Heart right ventricle (tissue), 16 donors: ENCODE measurements around the gene CHMP2B. TPM values are rescaled to one million over a fixed set of nuclear protein-coding genes. Genes with fewer than 3 reads are reported as not detected.

ENCODE experiments used
- ATAC-seq, 8 donors: fragments of 200-7000 bp; cut with Tn5 transposase; one replicate each; pipeline ENCODE4 v1.9.1; 2020; ENCODE audit warnings: mild to moderate bottlenecking in 8 of 8, moderate library complexity in 8 of 8, moderate number of reproducible peaks in 1 of 8
- DNase-seq, 2 donors: peaks; one replicate each; pipeline ENCODE4 v3.0.0-alpha.2; 2020
- H3K27ac ChIP-seq, 10 donors: fragments of 200-600 bp; sonication (generic) in 2 of 10; one replicate each; pipeline versions ENCODE4 v1.5.0 to v1.8.0; 2020 to 2022; ENCODE audit warnings: mild to moderate bottlenecking in 3 of 10
- H3K27me3 ChIP-seq, 7 donors: fragments of 200-600 bp; one replicate each; pipeline ENCODE4 v1.8.0; 2021 to 2022; ENCODE audit warnings: mild to moderate bottlenecking in 2 of 7
- H3K36me3 ChIP-seq, 9 donors: fragments of 200-600 bp; sonication (generic) in 1 of 9; one replicate each; pipeline versions ENCODE4 v1.5.0 to v1.8.0; 2020 to 2022; ENCODE audit warnings: mild to moderate bottlenecking in 2 of 9
- H3K4me1 ChIP-seq, 9 donors: fragments of 200-600 bp; sonication (generic) in 1 of 9; one replicate each; pipeline versions ENCODE4 v1.5.0 to v1.8.0; 2020 to 2022; ENCODE audit warnings: mild to moderate bottlenecking in 4 of 9
- H3K4me3 ChIP-seq, 10 donors: fragments of 200-600 bp; sonication (generic) in 2 of 10; one replicate each; pipeline versions ENCODE4 v1.5.0 to v1.8.0; 2020 to 2022; ENCODE audit warnings: mild to moderate bottlenecking in 7 of 10, moderate library complexity in 2 of 10
- H3K9me3 ChIP-seq, 11 donors: fragments of 200-600 bp in 10 of 11; sonication (generic) in 2 of 11; one replicate each; pipeline versions ENCODE4 v1.5.0 to v1.8.0; 2013 to 2022; ENCODE audit warnings: mild to moderate bottlenecking in 2 of 11, control low read depth in 1 of 11, moderate library complexity in 1 of 11
- WGBS, 2 donors: extraction: QIAGEN DNeasy Blood & Tissue Kit; methylation state at CpG; one replicate each; pipeline ENCODE4 v1.1.7; 2013; ENCODE audit warnings: inconsistent platforms in 1 of 2; 5-methylcytosine and 5-hydroxymethylcytosine counted together
- intact Hi-C, 10 donors: fragments of 100-400 bp; cut with DNase I; formaldehyde crosslinking; loops; one replicate each; pipeline versions ENCODE4 v1.11.1 to v1.14.2; 2022
- polyA plus RNA-seq, 2 donors: library from polyadenylated mRNA; stranded (reverse); fragments of 200-250 nt; gene quantifications; one replicate each; pipeline ENCODE4 v1.2.3, GENCODE V29; 2013
- total RNA-seq, 10 donors: library from RNA; stranded (reverse); fragmentation: NEBNext Ultra II Directional in 3 of 10; extraction: Animal tissue kit (Norgen Biotek cat#: 25700) in 3 of 10; gene quantifications; one replicate each; pipeline versions ENCODE4 v1.2.1 to v1.2.4, GENCODE V29; 2021 to 2023
- TF ChIP-seq, protein P1 (sequence below), 9 donors: fragments of 200-600 bp; sonication (generic) in 2 of 9; IDR thresholded peaks; one replicate each; pipeline versions ENCODE4 v1.5.0 to v1.8.0; 2021 to 2022; ENCODE audit warnings: antibody characterized with exemption in 9 of 9, mild to moderate bottlenecking in 5 of 9, moderate library complexity in 1 of 9
- donor health status: Arrhythmogenic right ventricular cardiomyopathy.
- donor health status: ischemic (EF 13 %, LVEDD 7.1; RV severe dilation, severe dysfunction).
- donor health status: healthy with polysubstance abuse.
- donor health status: DM: no; HTN: yes; CAD: no.
- donor health status: DM: no; HTN: no; CAD: no.
- donor health status: ischemic (EF 25% LVEDD 6.9; RV normal size, moderate dysfunction).
- donor health status: ischemic (EF 25% LVEDD 5.7; RV mildly dilated, moderate dysfunction).
- donor health status: healthy.
- donor health status: DM: yes; HTN: yes; CAD: no.
- donor health status: Ischemic cardiomyopathy.
- donor health status: ischemic (EF 35%, LVEDD 5.7; RV mildly dilated, moderate dysfunction).
- donor health status: nonischemic (EF 11% LVEDD 7.7; RV severe dilation, severe dysfunction).
- donor health status: DM: yes; HTN: yes; CAD: no.
- donor health status: PGD.
- donor health status: ischemic (EF 29% LVEDD 5.4; RV normal size, mild dysfunction).
- donor health status: nonischemic (EF 23%, LVEDD 6.1; RV moderate dilation, normal function).

The CHMP2B gene
- total and polyA plus RNA-seq, 12 donors: 10.8 to 43.7 (median 35.2) TPM

DNA sequence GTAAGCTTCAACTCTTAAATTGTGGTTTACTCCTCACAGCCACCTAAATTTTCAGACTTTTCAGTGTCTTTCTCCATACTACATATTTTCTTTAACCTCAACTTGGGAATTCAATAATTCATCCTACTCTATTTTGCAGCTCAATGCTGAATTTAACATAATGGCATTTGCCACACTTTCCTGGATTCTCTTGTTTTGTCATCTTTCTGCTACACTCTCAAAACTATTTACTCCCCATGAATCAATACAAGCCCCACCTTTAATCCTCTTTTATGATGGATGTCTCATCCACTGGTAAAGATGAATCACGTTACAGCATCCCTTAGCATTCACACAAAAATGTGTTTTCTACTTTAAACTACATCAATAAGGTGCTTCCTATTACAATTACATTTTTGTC is 19.6 kb upstream of the CHMP2B start:
- Histone ChIP-seq H3K4me1 (no peaks in the 10 kb centered on the region), H3K9me3 (no peaks in the 10 kb centered on the region), H3K4me3 (no peak overlapping the region), H3K27me3 (peaks cover 0 to 11% (median 0%) of the 10 kb centered on the region in 7 donors), H3K36me3 (no peaks in the 10 kb centered on the region), H3K27ac (no peak overlapping the region)
- intact Hi-C loops: no loop called here
- 53 to 72% methylated on average over 1 of the region's 1 CpG for WGBS, 2 donors
- TF ChIP-seq, protein P1, sequence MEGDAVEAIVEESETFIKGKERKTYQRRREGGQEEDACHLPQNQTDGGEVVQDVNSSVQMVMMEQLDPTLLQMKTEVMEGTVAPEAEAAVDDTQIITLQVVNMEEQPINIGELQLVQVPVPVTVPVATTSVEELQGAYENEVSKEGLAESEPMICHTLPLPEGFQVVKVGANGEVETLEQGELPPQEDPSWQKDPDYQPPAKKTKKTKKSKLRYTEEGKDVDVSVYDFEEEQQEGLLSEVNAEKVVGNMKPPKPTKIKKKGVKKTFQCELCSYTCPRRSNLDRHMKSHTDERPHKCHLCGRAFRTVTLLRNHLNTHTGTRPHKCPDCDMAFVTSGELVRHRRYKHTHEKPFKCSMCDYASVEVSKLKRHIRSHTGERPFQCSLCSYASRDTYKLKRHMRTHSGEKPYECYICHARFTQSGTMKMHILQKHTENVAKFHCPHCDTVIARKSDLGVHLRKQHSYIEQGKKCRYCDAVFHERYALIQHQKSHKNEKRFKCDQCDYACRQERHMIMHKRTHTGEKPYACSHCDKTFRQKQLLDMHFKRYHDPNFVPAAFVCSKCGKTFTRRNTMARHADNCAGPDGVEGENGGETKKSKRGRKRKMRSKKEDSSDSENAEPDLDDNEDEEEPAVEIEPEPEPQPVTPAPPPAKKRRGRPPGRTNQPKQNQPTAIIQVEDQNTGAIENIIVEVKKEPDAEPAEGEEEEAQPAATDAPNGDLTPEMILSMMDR (IDR thresholded peaks at IDR 0.05): no peak
- no peak for DNase-seq
- ATAC-seq: no peak

DNA sequence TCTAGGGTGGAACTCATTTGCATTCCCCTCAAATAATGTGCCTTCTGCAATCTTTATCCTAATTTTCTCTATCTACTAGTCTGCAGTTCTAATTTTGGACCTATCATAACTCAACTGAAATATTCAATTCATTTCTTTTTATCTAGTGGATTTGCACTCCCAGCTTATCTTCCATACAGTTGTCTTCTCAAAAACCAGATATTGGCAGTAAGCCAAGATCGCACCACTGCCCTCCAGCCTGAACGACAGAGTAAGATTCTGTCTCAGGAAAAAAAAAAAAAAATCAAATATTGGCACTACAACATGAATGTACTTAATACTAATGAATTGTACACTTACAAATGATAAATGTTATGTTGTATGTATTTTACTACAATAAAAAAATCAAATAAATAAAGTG is 18.0 kb upstream of the CHMP2B start:
- Histone ChIP-seq H3K27me3 (peaks cover 0 to 7% (median 0%) of the 10 kb centered on the region in 7 donors), H3K36me3 (no peaks in the 10 kb centered on the region), H3K4me1 (no peaks in the 10 kb centered on the region), H3K9me3 (no peaks in the 10 kb centered on the region), H3K27ac (no peak overlapping the region), H3K4me3 (no peak overlapping the region)
- DNase-seq (no peak), ATAC-seq (no peak)
- intact Hi-C loops: no loop called here
- WGBS, 2 donors: 10% methylated on average over 2 of the region's 2 CpGs
- TF ChIP-seq, protein P1 (IDR thresholded peaks at IDR 0.05): no peak

DNA sequence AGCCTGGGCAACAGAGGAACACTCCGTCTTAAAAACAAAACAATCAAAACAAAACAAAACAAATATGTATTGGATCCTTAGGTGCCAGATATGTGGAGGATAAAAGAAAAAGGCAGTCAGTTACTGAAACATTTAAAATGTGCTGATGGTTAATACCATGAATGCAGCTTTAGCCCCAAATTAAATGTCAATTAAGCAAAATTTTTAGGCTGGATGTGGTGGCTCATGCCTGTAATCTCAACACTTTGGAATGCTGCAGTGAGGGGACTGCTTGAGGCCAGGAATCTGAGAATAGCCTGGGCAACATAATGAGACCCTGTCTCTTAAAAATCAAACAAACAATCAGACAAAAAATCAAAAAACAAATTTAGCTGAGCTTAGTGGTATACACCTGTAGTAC is 8.5 kb upstream of the CHMP2B start:
- DNase-seq (no peak), ATAC-seq (no peak)
- Histone ChIP-seq H3K27me3 (peaks cover 0 to 24% (median 11%) of the 10 kb centered on the region in 7 donors), H3K27ac (no peak overlapping the region), H3K4me1 (no peaks in the 10 kb centered on the region), H3K9me3 (no peaks in the 10 kb centered on the region), H3K36me3 (no peaks in the 10 kb centered on the region), H3K4me3 (no peak overlapping the region)
- 88 to 96% methylated on average over 1 of the region's 1 CpG for WGBS, 2 donors
- TF ChIP-seq, protein P1 (IDR thresholded peaks at IDR 0.05): no peak
- intact Hi-C loops: no loop called here

DNA sequence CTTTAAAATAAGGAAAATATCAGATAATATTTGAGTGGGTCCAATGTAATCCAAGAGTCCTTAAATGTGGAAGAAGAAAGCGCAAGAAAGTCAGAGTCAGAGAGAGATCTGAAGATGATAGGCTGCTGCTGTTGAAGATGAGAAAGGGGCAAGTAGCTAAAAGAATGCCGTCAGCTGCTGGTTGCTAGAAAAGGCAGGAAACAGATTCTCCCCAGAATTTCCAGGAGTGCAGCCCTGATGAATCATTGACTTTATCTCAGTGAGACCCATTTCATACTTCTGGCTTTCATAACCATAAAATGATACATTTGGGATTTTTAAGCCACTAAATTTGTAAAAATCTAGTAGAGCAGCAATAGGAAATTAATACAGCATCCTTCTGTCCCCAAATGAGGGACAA is 7.5 kb upstream of the CHMP2B start:
- Histone ChIP-seq H3K27ac (no peak overlapping the region), H3K9me3 (no peaks in the 10 kb centered on the region), H3K4me1 (no peaks in the 10 kb centered on the region), H3K36me3 (no peaks in the 10 kb centered on the region), H3K4me3 (no peak overlapping the region), H3K27me3 (peaks cover 0 to 24% (median 7%) of the 10 kb centered on the region in 7 donors)
- intact Hi-C loops: no loop called here
- WGBS, 2 donors: 85 to 86% methylated on average over 2 of the region's 2 CpGs
- TF ChIP-seq, protein P1 (IDR thresholded peaks at IDR 0.05): no peak
- DNase-seq: no peak
- ATAC-seq: no peak
